Fibroblast of skin of abdomen (primary cell): ENCODE data around the gene NTSR1.

ENCODE experiments used
- DNase-seq: peaks from one replicate; pipeline ENCODE4 v3.0.0-alpha.2; 2013

NTSR1 gene

DNA sequence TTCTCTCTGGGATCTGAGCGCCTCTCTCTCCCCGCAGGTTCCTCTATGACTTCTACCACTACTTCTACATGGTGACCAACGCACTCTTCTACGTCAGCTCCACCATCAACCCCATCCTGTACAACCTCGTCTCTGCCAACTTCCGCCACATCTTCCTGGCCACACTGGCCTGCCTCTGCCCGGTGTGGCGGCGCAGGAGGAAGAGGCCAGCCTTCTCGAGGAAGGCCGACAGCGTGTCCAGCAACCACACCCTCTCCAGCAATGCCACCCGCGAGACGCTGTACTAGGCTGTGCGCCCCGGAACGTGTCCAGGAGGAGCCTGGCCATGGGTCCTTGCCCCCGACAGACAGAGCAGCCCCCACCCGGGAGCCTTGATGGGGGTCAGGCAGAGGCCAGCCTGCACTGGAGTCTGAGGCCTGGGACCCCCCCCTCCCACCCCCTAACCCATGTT is 51.4 kb downstream of the NTSR1 start:
- no peak for DNase-seq

DNA sequence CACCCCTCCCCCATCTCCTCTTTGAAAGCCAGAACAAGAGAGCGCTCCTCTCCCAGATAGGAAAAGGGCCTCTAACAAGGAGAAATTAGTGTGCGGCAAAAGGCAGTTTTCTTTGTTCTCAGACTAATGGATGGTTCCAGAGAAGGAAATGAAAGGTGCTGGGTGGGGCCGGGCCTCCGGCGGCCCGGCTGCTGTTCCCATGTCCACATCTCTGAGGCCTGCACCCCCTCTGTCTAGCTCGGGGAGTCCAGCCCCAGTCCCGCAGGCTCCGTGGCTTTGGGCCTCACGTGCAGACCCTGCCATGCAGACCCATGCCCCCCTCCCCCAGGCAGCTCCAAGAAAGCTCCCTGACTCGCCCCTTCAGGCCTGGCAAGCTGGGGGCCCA is 51.8 kb downstream of the NTSR1 start:
- no peak for DNase-seq

DNA sequence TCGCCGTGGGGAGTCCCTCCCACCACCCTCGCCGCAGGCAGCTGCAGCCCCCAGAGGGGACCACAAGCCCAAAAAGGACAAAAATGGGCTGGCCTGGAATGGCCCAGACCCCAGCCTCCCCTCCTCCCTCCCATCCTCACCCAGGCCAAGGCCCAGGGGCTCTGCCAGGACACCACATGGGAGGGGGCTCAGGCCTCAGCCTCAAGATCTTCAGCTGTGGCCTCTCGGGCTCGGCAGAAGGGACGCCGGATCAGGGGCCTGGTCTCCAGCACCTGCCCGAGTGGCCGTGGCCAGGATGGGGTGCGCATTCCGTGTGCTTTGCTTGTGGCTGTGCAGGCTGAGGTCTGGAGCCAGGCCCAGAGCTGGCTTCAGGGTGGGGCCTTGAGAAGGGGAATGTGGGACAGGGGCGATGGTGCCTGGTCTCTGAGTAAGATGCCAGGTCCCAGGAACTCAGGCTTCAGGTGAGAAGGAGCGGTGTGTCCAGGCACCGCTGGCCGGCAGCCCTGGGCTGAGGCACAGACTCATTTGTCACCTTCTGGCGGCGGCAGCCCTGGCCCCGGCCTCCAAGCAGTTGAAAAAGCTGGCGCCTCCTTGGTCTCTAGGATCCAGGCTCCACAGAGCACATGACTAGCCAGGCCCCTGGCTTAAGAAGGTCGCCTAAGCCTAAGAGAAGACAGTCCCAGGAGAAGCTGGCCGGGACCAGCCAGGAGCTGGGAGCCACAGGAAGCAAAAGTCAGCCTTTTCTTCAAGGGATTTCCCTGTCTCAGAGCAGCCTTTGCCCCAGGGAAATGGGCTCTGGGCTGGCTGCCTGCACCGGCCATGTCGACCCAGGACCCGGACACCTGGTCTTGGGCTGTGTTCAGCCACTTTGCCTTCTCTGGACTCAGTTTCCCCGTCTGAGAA is 52.5 kb downstream of the NTSR1 start:
- no peak for DNase-seq

DNA sequence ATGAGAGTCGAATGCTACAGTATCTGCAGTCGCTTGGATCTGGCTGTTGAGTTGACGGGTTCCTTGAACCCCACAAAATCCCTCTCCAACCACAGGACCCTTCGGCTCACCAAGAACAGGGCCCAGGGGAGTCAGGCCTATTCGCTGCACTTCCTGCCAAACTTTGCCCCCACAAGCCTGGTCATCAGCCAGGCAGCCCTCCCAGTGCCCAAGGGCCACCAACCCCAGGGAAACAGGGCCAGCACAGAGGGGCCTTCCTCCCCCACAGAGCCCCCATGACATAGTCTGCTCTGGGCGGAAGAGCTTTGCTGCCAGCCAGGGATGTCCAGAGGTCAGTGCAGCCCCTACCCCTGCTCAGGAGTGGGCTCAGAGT is 53.1 kb downstream of the NTSR1 start:
- no peak for DNase-seq

DNA sequence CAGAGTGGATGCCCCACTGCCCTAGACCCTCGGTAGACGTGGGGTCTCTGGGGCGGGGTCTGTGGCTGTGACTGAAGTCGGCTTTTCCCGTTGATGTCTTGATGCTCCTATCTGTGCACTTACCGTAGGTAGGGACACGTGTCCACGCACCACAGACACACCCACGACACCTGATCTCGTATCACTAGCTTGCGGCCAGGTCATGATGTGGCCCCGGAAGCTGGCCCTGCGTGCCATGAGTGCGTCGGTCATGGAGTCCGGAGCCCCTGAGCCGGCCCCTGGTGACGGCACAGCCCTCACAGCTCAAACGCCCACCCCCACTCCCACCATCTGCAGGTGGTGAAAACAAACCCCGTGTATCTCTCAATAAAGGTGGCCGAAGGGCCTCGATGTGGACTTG is 53.7 kb downstream of the NTSR1 start:
- no peak for DNase-seq

DNA sequence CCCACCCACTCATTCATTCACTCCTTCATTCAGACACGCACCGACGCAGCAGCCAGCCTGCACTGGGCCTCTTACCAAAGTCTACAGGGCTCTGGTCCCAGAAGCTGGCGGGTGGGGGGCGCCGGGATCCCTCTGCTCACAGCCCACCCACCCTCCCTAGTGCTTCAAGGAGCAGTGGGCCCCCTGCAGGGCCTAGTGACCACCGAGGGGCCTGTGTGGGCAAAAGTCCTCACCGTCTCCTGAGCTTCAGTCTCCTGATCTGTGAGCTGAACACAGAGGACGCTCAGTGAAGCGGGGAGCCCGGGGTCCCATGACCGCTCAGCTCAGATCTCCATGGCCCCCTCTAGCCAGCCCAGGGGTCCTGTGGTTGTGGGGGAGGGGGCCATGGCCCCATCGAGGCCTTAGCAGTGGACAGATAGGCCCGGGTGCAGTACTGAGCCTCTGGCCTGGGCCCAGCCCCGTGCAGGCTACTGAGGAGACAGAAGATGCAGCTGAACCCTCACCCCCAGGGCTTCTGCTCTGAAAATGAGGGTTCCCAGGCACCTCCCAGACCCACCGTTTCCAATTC is 54.2 kb downstream of the NTSR1 start:
- no peak for DNase-seq

DNA sequence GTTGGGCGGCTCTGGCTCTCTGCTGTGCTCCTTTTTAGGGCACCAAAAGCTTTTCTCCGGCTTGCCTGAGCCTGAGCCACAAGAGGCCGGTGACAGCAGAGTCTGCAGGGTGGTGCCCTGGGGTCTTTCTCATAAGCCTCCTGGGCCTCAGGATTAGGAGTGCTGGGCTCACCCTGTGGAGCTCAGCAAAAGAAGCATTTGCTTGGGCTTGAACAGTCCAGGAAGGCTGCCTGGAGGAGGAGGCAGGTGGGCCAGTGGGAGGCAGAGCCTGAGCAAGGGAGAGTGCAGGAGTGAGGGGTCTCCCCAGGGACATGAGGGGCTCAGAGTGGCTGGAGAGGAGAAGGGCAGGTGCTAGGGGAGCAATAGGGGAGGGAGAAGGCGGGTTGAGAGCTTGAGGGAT is 54.8 kb downstream of the NTSR1 start:
- DNase-seq, result no peak

DNA sequence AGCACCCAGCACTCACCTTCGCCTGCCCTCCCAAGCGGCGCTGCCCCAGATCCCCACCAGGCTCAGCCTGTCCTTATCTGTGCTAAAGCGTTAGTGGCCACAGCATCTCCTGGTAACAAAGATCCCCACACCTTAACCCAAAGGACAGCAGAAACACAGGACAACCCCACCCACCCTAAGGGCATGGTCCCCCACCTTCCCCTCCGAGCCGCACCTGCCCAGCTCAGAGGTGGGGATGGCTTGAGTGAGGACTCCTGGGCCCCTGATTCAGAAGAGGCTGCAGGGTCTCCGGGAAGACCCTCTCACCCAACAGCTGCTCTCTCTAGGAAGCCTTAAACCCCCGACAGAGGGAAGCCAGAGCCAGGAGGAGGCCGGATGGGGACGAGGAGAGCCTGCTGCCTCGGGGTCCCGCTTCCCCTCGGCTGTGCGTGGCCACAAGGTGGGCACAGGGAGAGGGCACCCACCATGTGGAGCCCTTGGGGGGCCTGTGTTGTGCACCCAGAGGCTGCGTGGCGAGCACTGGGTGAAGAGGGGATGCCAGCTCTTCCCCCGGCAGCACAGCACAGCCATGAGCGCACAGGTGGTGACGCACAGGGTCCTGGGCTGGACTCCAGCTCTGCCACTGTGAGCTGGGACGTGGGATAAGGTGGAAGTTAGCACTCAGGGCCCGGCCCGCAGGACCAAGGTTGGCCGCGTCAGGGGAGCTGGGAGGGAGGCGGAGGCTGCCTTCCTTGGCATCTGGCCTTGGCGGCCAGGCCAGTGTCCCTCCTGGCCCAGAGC is 55.7 kb downstream of the NTSR1 start:
- DNase-seq, result no peak

DNA sequence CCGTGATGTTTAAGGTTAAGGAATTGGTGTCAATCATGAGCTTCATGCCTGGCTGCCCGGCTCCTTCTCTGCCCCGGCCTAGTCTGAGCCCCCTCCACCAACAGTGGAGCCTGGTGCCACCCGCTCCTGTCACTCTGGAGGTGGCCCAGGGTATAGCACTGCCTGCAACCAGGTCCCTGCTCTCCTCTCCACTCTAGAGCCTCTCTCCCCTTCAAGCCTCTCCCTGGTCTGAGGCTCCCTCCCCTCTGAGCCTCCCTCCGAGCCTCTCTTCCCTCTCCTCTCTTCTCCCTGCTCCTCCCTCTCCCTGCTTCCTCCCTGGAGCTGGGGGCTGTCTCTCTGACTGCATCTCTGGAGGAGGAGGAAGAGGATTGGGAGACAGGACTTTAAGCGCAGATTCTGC is 56.4 kb downstream of the NTSR1 start:
- no peak for DNase-seq

DNA sequence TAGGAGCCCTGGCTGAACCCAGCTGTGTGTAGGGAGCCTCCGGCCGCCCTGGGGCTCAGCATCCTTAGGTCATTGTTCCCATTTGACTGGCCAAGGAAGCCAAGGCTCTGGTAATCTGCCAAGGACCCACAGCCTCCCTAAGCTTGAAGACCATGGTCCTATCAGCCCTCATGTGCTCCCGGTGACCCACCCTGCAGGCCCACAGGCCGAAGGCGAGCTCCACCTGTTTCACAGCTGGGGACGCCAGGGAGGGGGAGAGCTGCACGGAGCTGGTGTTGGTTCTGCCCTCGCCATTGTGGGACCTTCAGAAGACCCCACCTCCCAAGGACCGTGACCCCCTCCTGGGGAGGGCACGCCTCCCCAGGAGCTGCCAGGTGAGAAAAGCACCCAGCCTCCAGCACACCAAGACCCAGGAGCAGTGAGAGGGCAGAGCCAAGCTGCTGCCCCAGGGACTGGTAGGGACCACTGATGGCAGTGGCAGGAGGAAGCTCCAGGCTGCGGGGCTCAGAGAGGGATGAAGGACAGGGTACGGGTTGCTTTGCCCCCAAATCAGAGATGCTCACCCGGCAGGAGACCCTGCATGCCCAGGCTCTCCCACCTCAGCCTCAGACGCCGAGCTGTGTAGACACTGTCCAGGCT is 56.9 kb downstream of the NTSR1 start:
- no peak for DNase-seq

DNA sequence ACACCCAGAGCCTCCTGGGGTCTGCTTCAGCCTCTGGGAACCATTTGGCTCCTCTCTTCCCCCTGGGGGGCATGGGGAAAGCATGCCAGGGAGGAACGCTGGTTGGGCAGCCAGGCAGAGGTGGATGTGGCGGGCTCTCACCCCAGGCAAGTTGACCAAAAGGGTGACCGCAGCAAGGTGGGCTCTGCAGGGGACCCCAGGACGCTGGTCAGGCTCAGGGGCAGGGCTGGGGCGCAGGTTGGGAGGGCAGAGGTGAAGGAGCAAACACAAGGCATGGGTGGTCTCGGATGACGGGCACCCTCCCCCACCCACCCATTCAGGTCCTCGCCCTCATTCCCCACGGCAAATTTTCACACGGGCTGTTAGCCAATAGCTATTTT is 57.4 kb downstream of the NTSR1 start:
- no peak for DNase-seq

DNA sequence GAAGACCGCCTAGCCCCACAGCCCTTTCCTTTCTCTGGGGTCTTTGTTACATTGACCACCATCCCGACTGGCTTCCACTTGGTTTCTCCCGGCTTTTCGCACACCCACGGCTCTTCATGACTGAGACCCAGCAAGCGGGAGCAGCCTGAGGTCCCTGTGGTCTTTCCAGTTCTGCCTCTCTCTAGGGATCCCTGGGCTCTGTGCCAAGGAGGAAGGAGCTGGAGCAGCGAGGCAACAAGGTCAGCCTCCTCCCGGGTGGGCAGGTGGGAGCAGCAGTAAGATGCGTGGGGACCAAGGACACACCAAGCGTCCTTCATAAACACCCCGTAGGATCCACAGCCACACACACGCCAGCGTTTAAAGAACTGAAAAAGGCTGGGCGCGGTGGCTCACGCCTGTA is 58.1 kb downstream of the NTSR1 start:
- no peak for DNase-seq

DNA sequence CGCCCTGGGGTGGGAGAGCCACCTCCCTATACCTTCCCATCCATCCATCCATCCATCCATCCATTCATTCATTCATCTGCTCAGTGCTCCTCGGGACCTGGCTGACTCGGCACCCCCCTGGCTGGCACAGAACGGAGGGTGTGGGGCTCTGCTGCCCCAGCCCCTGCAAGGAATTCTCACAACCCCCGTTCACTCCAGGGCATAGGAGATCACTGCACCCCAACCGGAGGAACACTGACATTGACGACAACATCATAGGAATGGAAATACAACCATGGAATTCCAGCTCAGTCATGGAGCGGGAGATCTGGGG is 59.6 kb downstream of the NTSR1 start:
- DNase-seq, result no peak

DNA sequence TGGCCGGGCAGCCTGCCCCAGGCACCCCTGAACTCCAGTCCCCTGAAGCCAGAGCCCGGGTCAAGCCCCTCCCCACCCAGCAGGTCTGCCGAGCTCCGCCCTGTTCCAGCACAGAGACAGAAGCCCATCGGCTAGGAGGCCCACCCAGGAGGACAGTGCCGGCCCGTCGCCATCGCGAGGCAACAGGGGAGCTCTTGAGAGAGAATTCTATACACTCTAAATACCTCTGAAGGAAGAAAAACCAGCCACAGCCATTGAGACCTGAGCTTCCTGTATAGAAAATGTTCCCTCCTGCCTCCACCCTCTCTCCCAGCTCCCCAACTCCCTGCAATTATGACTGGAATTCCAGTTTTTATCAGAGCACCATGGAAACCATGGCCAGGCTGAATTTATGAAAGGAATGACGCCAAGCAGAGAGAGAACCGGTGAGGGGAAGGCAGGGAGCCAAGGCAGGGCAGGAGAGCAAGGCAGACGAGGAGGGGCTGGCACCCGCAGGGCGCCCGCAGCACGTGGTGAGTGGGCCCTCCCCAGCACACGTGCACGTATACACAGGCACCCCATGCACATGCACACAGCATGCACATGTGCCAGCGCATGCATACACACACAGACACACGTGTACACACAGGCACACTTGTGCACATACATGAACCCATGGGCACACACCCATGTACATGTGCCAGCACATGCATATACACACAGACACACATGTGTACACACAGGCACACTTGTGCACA is 60.1 kb downstream of the NTSR1 start:
- peak; percentile 57 for DNase-seq

DNA sequence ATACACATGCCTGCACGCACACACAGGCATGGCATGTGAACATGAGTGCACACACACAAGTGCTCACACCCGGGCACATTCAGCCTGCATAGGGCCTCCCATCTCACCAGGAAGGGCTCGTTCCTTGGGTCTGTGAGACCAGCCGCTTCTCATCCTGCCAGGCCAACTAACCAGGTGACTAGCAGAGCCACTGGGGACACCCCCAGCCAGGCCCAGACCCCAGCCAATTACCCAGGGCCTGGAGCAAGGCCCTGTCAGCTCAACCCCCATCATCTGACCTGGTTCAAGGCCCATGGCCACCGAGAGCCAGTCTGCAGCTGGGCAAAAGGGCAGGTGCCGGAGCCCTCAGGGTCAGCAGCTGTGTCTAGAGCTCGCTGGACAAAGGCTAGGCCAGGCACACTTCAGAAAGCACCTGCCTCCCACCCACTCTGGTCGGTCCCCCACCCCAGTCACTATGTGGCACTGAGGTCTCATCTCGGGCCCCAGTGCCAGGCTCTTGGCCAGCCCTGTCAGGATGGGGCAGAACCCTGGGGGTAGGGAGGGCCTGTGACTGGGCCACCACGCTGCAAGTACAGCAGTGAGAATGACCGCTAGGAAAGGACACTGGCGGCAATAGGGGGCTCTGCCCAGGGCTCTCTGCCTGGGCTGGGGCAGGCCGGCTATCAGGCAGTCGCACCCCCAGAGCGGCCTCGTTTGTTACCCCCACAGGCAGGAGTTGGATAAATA is 60.9 kb downstream of the NTSR1 start:
- DNase-seq, result no peak

DNA sequence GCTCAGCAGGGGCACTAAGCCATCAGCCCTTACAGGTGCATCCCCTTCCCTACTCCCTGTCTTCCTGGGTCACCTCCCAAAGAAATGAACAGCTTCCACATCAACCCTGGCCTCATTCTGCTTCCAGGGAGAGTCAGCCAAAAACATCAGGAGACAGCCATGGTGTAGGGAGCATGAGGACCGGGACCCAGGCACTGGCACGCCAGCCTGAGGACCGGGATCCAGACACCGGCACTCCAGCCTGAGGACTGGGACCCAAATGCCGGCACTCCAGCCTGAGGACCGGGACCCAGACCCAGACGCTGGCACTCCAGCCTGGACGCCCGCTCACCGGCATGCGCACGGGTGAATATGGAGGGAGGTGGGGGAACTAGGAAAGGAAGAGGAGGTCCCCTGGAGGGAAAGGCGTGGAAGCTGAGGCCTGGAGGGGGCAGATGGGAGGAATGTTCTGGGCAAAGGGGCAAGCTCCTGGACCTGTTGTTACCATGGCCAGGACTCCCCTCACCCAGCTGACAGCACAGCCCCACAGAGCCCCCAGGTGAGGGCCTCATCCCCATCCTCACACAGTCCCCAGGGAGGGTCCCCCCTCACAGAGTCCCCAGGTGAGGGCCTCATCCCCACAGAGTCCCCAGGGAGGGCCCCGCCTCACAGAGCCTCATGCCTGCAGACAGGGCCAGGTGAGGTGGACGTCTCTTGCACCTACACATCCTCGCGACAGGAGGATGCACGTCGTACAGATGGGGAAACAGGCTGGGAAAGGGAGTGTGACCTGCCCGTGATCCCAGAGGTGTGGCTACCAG is 61.7 kb downstream of the NTSR1 start:
- DNase-seq, result no peak

DNA sequence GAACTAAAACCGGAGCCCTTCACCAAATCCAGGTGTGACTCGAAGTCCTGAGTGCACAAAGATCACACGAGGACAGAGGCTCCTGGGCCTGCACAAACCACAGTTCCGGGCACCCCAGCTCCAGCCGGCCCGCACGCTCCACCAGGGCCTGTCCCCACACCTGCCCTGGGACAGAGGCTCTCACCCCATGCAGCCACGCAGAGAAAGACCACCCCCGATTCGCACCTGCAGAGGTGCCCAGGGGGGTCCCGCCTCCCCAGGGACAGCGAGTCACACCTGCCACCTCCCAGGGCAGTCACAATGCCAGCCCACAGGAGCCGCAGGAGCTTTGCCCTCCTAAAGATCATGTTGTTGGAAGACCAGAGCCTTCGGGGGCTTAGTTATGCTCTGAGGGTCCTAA is 62.3 kb downstream of the NTSR1 start:
- DNase-seq, result no peak

DNA sequence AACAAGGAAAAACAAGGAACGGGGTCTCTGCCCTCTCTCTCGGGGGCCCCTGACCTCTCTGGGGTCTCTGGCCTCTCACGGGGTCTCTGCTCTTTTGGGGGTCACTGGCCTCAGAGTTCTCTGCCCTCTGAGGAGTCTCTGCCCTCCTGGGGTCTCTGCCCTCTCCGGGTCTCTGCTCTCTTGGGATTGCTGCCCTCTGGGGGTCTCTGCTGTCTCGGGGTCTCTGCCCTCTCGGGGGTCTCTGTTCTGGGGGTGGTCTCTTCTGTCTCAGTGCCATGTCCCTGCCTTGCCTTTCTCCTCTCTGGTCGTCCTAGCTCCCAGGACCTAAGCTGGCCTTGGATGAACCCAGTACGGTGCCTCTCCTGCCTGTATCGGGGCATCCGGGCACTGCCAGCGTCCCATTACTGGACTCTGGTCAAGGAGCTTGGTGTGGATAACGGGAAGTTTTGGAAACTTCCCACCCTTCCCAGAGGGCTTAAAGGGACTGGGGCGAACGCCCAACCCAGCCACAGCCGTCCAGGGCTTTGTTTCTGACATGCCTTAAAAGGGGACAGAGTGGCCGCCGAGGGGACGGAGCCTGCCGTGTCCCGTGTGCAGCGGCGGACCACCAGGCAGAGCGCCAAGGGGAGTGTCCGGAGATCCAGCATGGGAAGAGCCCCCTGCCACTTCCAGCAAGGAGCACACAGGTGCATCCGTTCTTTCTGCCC is 62.9 kb downstream of the NTSR1 start:
- no peak for DNase-seq

DNA sequence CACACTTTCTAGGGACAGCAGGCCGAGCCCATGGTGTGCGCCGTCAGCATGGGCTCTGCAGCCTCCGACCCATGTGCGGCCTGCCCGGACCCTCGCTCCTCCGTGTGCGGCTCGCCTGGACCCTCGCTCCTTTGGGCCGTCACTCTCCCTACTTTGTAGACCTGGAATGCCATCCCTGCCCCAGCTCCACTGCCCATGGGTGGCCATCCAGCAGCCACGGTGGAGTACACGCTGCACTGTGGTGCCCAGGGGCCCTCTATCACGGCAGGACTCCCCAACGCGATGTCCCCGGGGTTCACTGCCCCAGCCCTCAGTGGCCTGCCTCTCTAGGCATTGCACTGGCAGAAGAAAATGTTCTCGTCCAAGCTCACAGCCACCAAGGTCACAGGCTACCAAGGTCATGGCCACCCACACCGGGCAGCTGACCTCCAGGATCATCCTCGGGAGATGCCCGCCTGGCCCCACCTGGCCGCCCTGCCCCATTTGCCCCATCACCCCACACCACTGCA is 63.5 kb downstream of the NTSR1 start:
- DNase-seq, result no peak

DNA sequence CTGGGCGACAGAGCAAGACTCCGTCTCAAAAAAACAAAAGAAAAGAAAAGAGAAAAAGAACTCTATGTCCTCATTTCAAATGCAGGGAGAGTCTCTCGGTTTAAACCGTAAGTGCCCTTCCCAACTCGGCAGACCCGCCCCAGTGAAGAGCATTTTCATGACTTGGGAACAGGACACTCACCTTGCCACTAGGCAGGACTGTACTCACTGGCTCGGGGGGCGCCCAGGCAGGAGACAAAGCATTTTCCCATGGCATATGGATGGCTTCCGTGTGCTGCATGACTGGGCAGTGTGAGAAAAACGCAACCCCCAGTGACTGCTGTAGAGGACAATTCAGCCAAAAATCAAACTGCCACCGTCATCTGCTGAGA is 64.0 kb downstream of the NTSR1 start:
- no peak for DNase-seq
